ENCODE measurements around the gene SHOX. TPM values are rescaled to one million over a fixed set of nuclear protein-coding genes. Genes with fewer than 3 reads are reported as not detected.
"Not testable (repeated sequence)": the region's sequence is repeated elsewhere in the genome, so short reads cannot be mapped to it uniquely, and the experiment has no call there.

SHOX gene
- total RNA-seq, 1 donor from 2014 or later, result not detected

- ATAC-seq, result no peak
- intact Hi-C loops (cut with DNase I), result no loop called here
Observed at GRCh38 chrX:650811-651210, 20.2 kb downstream of the SHOX start.

GRCh38 chrX:651922-652321 is 21.3 kb downstream of the SHOX start:
- intact Hi-C loops (cut with DNase I); ATAC-seq: not testable (repeated sequence)

More at GRCh38 chrX:650811-651210, 20.2 kb downstream of the SHOX start:
- no peak for DNase-seq (ENCODE audit: missing footprints)

DNA sequence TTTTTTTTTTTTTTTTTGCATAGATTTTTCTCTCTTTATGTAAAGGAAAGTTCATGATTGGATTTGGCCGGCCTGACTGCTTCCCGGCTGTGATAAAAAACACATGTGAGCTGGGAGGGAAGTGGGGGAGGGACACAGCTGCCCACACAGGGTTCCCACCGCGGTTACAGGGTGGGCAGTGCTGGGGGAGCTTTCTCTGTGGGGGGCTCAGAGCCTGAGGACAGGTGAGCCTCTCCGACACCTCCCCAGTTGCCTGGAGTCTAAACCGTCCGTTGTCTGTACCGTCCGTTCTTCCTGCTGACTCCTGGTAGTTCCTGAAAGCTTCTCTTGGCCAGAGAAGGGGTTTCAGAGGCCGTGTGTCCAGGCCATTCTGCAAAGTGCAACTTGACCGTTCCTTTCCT is 21.8 kb downstream of the SHOX start:
- no peak for ATAC-seq
- DNase-seq (ENCODE audit: missing footprints), result no peak
- intact Hi-C loops (cut with DNase I), result no loop called here

More at GRCh38 chrX:651922-652321, 21.3 kb downstream of the SHOX start:
- not testable (repeated sequence) for DNase-seq (ENCODE audit: missing footprints)

GRCh38 chrX:653306-653705 is 22.7 kb downstream of the SHOX start:
- DNase-seq (ENCODE audit: missing footprints) (no peak), ATAC-seq (no peak)
- intact Hi-C loops (cut with DNase I), result no loop called here

GRCh38 chrX:661154-661553 is 30.6 kb downstream of the SHOX start:
- intact Hi-C loops (cut with DNase I), result no loop called here
- DNase-seq (ENCODE audit: missing footprints) (no peak), ATAC-seq (no peak)

DNA sequence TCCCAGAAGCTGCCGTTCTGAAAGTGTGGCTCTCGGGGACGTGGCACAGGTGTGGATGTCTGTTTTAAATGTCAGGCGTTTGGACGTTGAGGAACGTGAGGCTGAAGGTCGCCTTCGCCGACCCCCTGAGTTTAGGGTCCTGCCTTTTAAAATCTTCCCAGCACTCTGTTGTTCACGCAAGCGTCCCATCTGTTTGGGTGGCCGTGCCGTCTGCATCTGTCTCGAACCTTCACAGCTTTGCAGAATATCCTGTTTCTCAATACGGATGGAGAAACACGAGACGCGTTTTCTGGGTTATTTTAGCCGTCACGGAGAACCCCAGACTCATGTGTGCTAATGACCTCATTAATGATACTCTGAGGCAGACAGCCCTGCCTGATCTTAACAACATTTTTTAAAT is 31.5 kb downstream of the SHOX start:
- no peak for ATAC-seq
- no peak for DNase-seq (ENCODE audit: missing footprints)
- intact Hi-C loops (cut with DNase I), result no loop called here

GRCh38 chrX:663841-664240 is 33.2 kb downstream of the SHOX start:
- intact Hi-C loops (cut with DNase I), result no loop called here
- DNase-seq (ENCODE audit: missing footprints), result no peak
- no peak for ATAC-seq

- ATAC-seq (no peak), DNase-seq (ENCODE audit: missing footprints) (no peak)
- intact Hi-C loops (cut with DNase I), result no loop called here
Observed at GRCh38 chrX:666762-667720, 36.5 kb downstream of the SHOX start.

DNA sequence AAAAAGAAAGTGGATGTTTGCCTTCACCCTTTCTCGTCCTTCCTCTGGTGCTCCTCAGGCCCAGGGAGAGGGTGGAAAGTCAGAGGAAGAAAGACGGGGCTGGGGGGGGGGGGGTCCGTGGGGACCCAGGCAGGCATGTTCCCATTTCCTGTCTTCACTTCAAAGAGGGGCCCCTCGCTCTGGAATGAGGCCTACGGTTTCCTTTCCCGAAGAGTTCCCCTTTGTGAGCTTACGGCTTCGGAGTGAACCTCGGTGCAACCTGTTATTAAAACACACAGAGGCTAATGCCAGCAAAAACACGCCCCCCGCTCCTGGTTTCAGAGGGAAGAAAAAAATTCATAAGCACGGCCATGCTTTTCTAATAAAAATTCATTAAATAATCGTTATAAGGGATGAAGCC is 40.1 kb downstream of the SHOX start:
- DNase-seq (ENCODE audit: missing footprints) (no peak), ATAC-seq (no peak)
- intact Hi-C loops (cut with DNase I), result no loop called here

GRCh38 chrX:672931-673330 is 42.3 kb downstream of the SHOX start:
- intact Hi-C loops (cut with DNase I), result no loop called here
- no peak for ATAC-seq
- no peak for DNase-seq (ENCODE audit: missing footprints)

DNA sequence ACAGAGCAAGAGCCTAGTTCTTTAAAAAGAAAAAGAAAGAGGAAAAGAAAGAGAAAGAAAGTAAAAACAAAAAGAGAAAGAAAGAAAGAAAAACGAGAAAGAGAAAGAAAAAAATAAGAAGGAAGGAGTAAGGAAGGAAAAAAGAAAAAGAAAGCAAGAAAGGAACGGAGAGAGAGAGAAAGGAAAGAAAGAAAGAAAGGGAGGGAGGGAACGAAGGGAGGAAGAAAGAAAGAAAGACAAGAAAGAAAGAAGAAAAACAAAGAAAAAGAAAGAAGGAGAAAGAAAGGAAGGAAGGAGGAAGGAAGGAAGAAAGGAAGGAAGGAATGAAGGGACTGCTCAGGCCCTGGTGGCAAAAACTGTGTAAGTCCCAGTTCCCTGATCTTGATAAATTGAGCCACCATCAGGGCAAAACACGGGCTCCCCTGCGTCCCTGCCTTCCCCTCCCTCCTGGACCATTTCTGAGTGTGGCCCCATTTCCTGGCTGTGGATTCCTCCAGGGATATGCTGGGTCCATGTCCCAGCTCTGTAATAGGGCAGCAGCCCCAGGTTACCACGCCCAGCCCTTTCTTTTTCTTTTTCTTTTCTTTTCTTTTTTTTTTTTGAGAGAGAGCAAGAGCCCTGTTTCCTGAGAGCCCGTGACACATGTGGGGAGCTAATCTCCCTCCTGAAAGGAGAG is 44.8 kb downstream of the SHOX start:
- ATAC-seq (no peak), DNase-seq (ENCODE audit: missing footprints) (no peak)
- intact Hi-C loops (cut with DNase I), result no loop called here

GRCh38 chrX:675955-676295 is 45.3 kb downstream of the SHOX start:
- ATAC-seq (no peak), DNase-seq (ENCODE audit: missing footprints) (no peak)
- intact Hi-C loops (cut with DNase I), result no loop called here

DNA sequence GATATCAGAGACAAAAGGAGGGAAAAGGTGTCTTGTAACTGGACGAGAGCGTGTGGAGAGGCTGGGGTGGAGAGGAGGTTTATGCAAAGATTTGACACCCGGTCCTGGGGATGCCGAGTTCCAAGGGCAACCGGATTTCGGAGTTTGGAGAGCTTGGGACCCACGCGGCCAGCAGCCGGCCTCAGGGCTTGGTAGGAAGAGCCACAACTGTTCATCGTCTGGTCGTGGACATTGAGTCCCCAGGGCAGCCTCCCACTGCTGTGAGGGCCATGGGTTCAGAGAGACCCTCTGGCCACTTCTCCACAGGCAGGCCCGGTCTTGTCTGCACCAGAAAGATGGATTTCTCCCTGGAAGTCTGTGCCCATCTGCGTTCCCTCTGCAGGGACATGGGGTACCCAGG is 46.8 kb downstream of the SHOX start:
- no peak for DNase-seq (ENCODE audit: missing footprints)
- intact Hi-C loops (cut with DNase I), result no loop called here
- no peak for ATAC-seq

GRCh38 chrX:679291-679979 is 48.8 kb downstream of the SHOX start:
- ATAC-seq, result no peak
- intact Hi-C loops (cut with DNase I), result no loop called here
- DNase-seq (ENCODE audit: missing footprints), result no peak

- intact Hi-C loops (cut with DNase I), result no loop called here
- DNase-seq (ENCODE audit: missing footprints) (no peak), ATAC-seq (no peak)
Observed at GRCh38 chrX:680062-680461, 49.5 kb downstream of the SHOX start.

DNA sequence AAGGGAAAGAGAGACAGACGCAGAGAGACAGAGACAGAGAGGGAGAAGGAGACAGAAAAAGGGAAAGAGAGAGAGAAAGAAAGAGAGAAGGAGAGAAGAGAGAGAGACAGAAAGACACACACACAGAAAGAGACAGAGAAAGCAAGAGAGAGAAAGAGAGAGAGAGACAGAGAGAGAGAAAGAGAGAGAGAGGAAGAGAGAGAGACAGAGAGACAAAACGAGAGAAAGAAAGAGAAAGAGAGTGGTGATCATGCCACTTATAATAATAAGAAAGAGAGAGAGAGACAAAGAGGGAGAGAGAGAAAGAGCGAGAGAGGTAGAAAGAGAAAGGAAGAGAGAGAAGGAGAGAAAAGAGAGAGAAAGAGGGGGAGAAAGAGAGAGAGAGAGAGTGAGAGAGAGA is 51.4 kb downstream of the SHOX start:
- no peak for ATAC-seq
- DNase-seq (ENCODE audit: missing footprints), result no peak
- intact Hi-C loops (cut with DNase I), result no loop called here

GRCh38 chrX:682892-683291 is 52.3 kb downstream of the SHOX start:
- intact Hi-C loops (cut with DNase I), result no loop called here
- DNase-seq (ENCODE audit: missing footprints) (no peak), ATAC-seq (no peak)

GRCh38 chrX:683576-683975 is 53.0 kb downstream of the SHOX start:
- intact Hi-C loops (cut with DNase I), result no loop called here
- no peak for DNase-seq (ENCODE audit: missing footprints)
- ATAC-seq, result no peak

GRCh38 chrX:685120-686032 is 54.8 kb downstream of the SHOX start:
- no peak for ATAC-seq
- intact Hi-C loops (cut with DNase I), result no loop called here
- no peak for DNase-seq (ENCODE audit: missing footprints)

Data from Right ventricle myocardium inferior (tissue), 1 donor.